ENCODE data around the gene FMOD.

FMOD gene

DNA sequence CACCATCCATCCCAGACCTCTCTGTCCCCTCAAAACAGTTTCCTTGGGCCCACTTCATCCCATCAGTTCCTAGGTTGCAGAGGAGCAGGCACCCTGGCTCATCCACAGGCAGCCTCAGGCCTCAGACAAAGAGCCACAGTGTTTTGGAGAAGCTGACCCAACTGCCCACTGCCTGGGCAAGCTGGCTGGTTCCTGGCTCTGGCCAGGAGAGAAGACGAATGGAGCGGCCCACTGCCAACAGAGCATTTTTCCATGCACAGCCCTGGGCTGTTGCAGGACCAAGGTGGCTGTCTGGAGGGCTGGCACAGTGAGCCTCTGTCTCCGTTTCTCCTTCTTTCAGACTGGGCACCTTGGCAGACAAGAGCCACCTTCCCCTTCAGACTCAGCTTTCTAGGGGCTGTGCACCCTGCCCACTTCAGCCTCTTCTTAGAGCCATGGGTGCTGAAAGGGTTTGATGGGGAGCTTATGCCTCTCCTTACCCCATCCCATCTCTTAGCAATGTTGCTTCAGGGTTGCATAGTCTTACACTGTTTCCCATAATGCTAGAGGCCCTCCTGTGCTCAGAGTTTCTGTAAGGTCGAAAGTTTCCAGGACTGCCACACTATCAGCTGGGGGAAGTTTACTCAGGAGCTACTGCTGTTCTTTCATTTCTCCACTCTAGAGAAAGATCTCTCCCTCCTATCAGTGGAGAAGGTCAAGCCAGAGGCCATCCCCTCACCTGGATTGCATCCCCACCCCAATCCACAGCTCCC, 973 bp downstream of the FMOD start:
- H3K27me3 ChIP-seq: peaks cover 42% of the 10 kb centered on the region
- TF ChIP-seq, protein P1, sequence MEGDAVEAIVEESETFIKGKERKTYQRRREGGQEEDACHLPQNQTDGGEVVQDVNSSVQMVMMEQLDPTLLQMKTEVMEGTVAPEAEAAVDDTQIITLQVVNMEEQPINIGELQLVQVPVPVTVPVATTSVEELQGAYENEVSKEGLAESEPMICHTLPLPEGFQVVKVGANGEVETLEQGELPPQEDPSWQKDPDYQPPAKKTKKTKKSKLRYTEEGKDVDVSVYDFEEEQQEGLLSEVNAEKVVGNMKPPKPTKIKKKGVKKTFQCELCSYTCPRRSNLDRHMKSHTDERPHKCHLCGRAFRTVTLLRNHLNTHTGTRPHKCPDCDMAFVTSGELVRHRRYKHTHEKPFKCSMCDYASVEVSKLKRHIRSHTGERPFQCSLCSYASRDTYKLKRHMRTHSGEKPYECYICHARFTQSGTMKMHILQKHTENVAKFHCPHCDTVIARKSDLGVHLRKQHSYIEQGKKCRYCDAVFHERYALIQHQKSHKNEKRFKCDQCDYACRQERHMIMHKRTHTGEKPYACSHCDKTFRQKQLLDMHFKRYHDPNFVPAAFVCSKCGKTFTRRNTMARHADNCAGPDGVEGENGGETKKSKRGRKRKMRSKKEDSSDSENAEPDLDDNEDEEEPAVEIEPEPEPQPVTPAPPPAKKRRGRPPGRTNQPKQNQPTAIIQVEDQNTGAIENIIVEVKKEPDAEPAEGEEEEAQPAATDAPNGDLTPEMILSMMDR (IDR thresholded peaks at IDR 0.05): no peak
- H3K9me3 ChIP-seq: no peaks in the 10 kb centered on the region

DNA sequence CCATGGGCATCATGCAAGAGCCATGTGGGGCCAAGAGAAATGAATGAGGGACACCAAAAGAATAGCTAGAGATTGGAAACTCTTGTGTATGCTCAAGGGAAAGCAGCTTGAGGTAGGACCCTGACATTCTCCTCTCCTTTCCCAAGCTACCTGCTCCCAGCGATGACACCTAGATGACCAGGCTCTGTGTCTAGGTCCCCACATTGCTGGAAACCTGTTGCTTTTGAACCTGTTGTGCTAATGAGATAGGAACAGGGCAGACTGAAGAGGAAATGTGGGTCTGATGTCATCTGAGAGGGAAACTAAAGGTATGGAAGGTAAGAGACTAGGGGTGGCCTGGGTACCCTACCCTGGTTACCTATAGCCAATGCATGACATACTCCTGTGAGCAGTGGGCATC, 1.8 kb downstream of the FMOD start:
- H3K27me3 ChIP-seq: peaks cover 36% of the 10 kb centered on the region
- H3K9me3 ChIP-seq: no peaks in the 10 kb centered on the region
- no peak overlapping the region for H3K27ac ChIP-seq
- H3K4me1 ChIP-seq (ENCODE audit: control insufficient read depth in 1 of 2, insufficient read depth in 1 of 2, low read depth in 1 of 2, low read length in 1 of 2): peaks cover 7 to 8% of the 10 kb centered on the region in 2 experiments
- TF ChIP-seq, protein P1 (IDR thresholded peaks at IDR 0.05): no peak
- no peaks in the 10 kb centered on the region for H3K36me3 ChIP-seq
- H3K4me3 ChIP-seq (ENCODE audit: low read depth in 1 of 2, low read length in 1 of 2): no peak overlapping the region

More for the DNA sequence above, 973 bp downstream of the FMOD start:
- H3K36me3 ChIP-seq: no peaks in the 10 kb centered on the region
- H3K4me1 ChIP-seq (ENCODE audit: control insufficient read depth in 1 of 2, insufficient read depth in 1 of 2, low read depth in 1 of 2, low read length in 1 of 2): peaks cover 7 to 8% of the 10 kb centered on the region in 2 experiments
- H3K27ac ChIP-seq: no peak overlapping the region
- no peak overlapping the region for H3K4me3 ChIP-seq (ENCODE audit: low read depth in 1 of 2, low read length in 1 of 2)

DNA sequence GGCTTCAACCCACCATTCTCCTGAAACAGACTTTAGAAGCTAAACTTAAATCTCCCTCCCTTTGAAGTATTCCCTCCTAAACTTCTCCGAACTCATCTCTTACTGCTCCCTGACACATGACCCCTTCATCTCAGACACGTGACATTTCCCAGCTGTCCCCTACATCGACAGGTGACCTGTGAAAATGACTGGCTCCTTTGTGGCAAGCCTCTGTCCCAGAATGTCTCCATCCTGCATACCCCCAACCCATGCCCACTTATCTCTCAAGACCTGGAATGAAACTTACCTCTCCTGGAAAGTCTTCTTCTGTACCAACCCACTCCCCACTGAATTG, 4.2 kb downstream of the FMOD start:
- Histone ChIP-seq H3K36me3 (no peaks in the 10 kb centered on the region), H3K4me1 (ENCODE audit: control insufficient read depth in 1 of 2, insufficient read depth in 1 of 2, low read depth in 1 of 2, low read length in 1 of 2) (peaks cover 7 to 11% of the 10 kb centered on the region in 2 experiments), H3K27ac (no peak overlapping the region), H3K4me3 (ENCODE audit: low read depth in 1 of 2, low read length in 1 of 2) (no peak overlapping the region), H3K27me3 (peaks cover 24% of the 10 kb centered on the region), H3K9me3 (no peaks in the 10 kb centered on the region)
- TF ChIP-seq, protein P1 (IDR thresholded peaks at IDR 0.05): no peak

DNA sequence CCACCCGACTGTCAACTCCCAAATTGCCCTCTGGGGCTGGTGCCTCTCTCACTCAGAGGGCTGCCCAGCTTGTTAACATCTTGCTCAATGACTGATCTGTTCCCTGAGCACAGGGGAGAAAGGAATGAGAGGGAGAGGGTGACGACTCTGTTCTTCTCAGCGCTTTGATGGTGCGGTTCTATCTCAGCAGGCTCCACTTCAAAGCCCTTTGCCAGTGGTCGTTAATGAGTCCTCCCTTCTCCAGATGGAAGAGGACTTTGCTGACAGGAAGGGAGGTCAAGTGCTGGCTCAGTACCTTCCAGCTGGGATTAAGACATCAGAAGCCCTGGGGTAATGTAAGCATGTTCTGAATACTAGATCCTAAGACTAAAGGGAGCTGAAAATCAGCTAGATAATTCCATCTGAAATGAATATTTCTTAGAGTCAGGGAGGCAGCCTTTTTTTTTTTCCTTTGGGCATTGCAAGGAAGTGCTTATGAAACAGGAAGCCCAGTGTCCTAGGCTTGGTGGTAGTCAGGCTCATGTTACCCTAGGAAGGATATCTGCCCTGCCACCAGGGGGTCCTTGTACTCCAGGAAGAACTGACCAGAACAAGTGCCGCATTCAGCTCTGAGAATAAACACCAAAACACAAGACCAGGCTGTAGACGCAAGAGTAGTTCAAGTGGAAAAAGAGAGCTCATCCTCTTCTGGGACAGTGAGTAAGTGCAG, 4.7 kb downstream of the FMOD start:
- Histone ChIP-seq H3K4me1 (ENCODE audit: control insufficient read depth in 1 of 2, insufficient read depth in 1 of 2, low read depth in 1 of 2, low read length in 1 of 2) (peaks cover 7 to 11% of the 10 kb centered on the region in 2 experiments), H3K27ac (no peak overlapping the region), H3K36me3 (no peaks in the 10 kb centered on the region), H3K27me3 (peaks cover 24% of the 10 kb centered on the region), H3K4me3 (ENCODE audit: low read depth in 1 of 2, low read length in 1 of 2) (no peak overlapping the region), H3K9me3 (no peaks in the 10 kb centered on the region)
- TF ChIP-seq, protein P1 (IDR thresholded peaks at IDR 0.05): no peak

DNA sequence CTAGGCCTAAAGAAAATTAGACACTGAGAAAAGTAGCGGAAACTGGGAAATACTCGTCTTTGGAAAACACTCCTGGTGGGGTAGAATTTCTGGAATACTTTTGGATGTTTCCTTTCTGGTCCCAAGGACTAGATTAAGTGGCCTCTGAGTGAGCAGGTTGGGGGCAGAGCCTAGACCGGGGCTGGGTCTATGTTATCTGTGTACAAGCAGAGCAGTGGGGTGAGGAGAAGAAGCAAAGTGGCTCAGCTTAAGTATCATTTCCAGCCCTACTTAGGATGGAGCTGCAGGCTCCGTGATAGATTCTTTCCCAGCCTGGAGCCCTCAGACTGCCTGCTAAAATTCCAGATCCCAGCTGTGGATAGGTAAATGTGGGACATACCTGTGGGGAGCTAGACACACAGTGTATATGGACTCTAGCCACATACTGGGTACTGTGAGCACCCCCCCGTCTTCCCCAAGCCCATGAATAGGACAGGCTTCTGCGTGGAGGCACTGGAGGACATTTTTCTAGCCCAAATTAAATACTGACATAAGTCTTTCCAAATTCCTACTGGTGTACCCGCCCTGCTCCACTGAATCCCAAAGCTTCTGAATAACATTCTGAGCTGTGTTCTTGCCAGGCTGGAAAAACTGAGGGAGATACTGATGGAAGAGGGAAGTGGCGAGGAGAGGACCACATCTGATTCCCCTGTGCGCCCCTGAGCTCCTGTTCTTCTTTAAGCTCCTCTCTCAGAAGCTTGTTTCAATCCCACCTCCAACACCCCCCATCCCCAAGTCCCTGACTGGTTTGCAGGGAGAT, 6.8 kb downstream of the FMOD start:
- Histone ChIP-seq H3K9me3 (no peaks in the 10 kb centered on the region), H3K4me1 (ENCODE audit: control insufficient read depth in 1 of 2, insufficient read depth in 1 of 2, low read depth in 1 of 2, low read length in 1 of 2) (peaks cover 11% of the 10 kb centered on the region in 2 experiments), H3K27ac (no peak overlapping the region), H3K27me3 (peaks cover 26% of the 10 kb centered on the region), H3K36me3 (no peaks in the 10 kb centered on the region), H3K4me3 (ENCODE audit: low read depth in 1 of 2, low read length in 1 of 2) (no peak overlapping the region)
- TF ChIP-seq, protein P1 (IDR thresholded peaks at IDR 0.05): no peak
